Left hindlimb (tissue), 1 donor: ENCODE data around the gene FBN2.
A peak's percentile ranks its signal among the peaks of the same experiment; 100 is the strongest.
"Not testable (repeated sequence)": the region's sequence is repeated elsewhere in the genome, so short reads cannot be mapped to it uniquely, and the experiment has no call there.

Experiments
- DNase-seq: peaks from one replicate; pipeline ENCODE4 v3.0.0-alpha.2; 2018

FBN2 gene

GRCh38 chr5:128412145-128412930 lies 125.7 kb downstream of the FBN2 start:
- DNase-seq, result no peak

GRCh38 chr5:128409166-128409800 lies 128.8 kb downstream of the FBN2 start:
- DNase-seq, result no peak

- DNase-seq, result no peak
Observed at GRCh38 chr5:128408622-128409021, 129.4 kb downstream of the FBN2 start.

DNA sequence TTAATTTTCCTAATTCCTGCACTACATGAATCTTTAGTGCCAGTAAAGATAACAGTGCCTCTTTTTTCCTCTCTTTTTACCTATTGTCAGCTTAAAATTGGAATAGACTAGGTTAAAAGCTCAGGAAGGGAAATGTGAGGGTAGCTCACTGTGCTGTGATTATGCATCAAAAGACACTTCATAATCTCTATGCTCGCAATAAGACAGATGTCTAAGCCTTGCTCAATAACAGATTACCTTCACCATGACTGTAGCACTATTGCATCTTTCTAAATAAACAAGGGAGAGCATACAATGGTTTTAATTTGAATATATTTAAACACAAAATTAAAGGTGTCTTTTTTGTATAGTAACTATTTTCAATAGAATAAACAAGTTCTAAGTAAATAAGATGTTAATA lies 130.1 kb downstream of the FBN2 start:
- DNase-seq, result no peak

- no peak for DNase-seq
Observed at GRCh38 chr5:128406803-128407202, 131.2 kb downstream of the FBN2 start.

GRCh38 chr5:128405159-128405558 lies 132.9 kb downstream of the FBN2 start:
- DNase-seq, result no peak

- DNase-seq, result no peak
Observed at GRCh38 chr5:128403333-128403732, 134.7 kb downstream of the FBN2 start.

DNA sequence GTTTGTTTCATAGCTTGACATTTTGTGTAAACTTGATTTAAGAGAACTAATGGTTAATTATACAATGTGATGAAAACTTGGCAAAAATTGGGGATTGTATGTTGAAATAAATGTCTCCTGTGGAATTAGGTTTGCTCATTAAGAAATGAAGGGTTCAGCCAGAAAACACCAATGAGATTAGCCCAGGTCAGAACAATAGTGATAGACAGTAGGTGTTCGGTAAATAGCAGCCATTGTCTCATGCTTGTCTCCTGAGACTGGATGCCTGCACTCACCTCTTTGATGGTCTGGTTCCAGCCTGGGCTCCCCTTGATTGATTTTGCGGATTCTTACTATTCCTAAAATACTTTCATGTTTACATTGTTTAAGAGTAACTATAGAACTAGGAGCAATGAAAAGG lies 135.5 kb downstream of the FBN2 start:
- no peak for DNase-seq

GRCh38 chr5:128400766-128401165 lies 137.3 kb downstream of the FBN2 start:
- DNase-seq, result not testable (repeated sequence)

DNA sequence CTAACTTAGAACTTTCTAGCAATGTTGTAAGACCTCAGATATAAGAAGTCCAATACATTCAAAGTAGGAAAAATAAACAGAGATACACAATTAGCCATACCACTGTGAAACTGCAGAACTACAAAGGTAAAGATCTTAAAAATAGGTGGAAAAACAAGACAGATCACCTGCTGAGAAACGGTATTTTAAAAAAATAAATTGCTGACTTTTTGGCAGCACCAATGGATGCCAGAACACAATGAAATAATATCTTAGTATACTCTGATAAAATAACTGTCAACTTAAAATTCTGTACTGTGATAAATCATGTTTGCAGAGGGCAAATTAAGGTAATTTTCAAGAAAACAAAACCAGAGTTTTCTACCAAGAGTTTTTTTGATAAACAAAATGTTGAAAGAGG lies 138.9 kb downstream of the FBN2 start:
- no peak for DNase-seq

GRCh38 chr5:128397876-128398275 lies 140.2 kb downstream of the FBN2 start:
- no peak for DNase-seq

- no peak for DNase-seq
Observed at GRCh38 chr5:128395073-128395472, 143.0 kb downstream of the FBN2 start.

- no peak for DNase-seq
Observed at GRCh38 chr5:128384068-128384467, 154.0 kb downstream of the FBN2 start.

DNA sequence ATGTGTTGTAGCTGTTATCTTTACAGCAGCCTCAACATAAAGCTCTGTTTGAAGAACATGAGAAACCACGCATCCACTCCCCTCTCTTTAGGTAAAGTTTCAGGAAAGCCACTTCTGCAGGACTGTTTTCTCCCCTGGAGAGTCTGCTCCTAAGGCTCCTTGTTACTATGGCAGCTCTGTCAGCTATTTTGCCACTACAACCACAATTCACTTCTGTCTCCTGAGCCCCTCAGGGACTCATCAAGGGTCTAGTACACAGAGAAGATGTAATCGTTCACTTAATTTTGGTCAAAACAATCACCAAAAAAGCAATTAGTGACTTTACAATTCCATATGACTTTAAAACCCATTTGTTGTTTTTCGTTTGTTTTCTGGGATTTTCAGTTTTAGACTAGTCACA lies 157.7 kb downstream of the FBN2 start:
- no peak for DNase-seq

- DNase-seq, result no peak
Observed at GRCh38 chr5:128378632-128379031, 159.4 kb downstream of the FBN2 start.

GRCh38 chr5:128378196-128378595 lies 159.8 kb downstream of the FBN2 start:
- DNase-seq, result no peak

DNA sequence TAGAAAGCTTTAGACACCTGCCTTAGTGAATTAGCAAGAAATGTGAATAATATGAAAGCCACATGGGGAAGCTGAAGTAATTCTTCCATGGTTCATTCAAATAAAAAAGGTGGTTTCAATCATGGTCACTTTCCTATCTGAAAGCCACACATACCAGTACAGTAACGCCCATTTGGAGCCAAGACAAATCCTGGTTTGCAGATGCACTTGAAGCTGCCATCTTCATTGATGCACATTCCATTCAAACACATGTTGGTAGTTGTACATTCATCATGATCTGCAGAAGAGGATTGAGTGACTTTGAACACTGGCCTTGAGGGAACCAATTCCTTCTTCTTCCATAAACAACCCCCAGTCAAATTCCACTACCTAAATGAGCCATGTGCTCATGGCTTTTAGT lies 161.5 kb downstream of the FBN2 start:
- DNase-seq, result no peak

DNA sequence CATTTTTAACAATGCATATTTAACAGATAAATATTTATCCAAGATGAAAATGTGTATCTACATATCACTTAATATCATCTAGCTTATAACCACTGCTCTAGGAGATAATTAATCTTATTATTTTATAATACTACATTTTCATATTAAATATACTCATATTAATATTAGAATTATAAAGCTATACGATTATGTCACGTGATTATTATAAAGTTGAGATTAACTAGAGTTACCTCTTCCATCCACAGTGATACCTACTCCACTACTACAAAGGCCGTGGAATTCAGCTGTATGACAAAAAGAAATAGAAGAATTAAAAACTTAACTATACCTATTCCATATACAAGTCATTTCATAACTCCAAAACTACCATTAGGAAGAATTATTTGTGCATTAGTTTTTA lies 171.9 kb downstream of the FBN2 start:
- DNase-seq, result no peak

DNA sequence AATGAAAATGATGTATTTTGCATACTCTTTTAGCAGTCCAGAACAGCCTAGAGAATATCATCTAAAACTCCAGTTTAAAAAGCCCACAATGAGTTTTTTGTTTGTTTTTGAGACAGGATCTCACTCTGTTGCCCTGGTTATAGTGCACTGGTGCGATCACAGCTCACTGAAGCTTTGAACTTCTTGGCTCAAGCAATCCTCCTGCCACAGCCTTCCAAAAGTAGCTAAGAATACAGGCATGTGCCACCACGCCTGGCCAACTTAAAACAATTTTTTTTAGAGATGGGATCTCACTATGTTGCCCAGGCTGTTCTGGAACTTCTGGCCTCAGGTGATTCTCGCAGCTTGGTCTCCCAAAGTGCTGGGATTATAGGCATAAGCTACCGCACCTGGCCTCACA lies 175.7 kb downstream of the FBN2 start:
- DNase-seq, result no peak

DNA sequence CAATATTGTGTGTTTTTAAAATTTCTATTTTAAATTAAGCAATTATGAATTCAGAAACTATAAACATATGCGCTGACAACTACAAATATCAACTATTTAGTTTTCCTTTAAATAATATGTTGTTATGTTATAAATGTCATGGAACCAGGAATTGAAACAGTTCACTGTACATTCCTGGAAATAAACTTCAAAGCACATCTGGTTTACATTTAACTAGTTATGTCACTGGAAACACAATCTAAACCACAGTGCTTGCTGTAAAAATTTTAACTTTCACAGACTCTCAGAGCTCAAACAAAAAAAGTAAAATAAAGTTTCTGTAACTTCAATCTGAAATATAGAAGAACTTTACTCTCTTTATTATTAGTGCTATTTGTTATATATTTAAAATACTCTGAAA lies 179.2 kb downstream of the FBN2 start:
- no peak for DNase-seq

- no peak for DNase-seq
Observed at GRCh38 chr5:128357226-128357625, 180.8 kb downstream of the FBN2 start.

DNA sequence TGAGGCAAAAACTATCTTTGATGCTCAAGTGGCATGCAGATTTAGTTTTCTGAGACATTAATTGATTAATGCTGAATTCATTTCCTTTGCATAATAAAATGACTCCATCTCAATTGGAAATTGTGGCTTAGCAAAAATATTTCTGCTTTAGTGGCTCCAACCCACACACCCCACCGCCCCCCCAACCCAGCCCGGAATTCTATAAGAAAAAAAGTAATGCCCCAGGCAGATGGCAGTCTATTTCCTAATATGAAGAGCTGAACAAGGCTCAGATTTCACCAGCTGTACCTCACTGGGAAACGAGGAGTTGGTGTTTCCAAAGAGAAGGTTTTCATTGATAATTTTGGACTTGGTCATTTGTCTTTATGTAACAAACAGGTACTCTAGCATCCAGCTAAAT lies 182.1 kb downstream of the FBN2 start:
- DNase-seq, result peak; percentile 42

GRCh38 chr5:128353441-128354107 lies 184.5 kb downstream of the FBN2 start:
- DNase-seq, result no peak

DNA sequence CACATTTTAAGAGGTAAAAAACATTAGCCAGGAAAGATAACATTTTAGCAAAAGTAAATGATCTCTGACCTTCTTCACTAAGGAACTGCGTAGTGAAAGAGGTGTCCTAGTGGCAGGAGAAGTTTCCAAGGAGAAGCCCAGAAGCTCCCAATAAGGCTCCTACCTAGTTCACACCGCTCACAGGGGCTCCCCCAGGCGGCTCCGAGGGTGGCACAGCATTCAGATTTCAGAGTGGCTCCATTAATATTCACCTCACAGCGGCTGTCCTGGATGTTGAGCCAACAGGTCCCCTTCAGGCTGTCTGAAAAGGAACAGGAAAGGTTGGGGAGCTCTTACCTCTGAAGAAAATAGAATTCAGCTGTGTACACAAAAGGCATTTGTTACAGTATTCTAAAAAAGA lies 187.3 kb downstream of the FBN2 start:
- no peak for DNase-seq
